ENCODE data around the gene OR13C4.

GRCh38 chr9:104544644-104545043 is 17.6 kb upstream of the OR13C4 start:
- TF ChIP-seq CTCF (IDR thresholded peaks at IDR 0.05): no peak
- no peak for TF ChIP-seq POLR2A (IDR thresholded peaks at IDR 0.05)

Data from vagina (tissue), 2 donors.